NCI-H2227 treated with DMSO at 0.1 percent for 48 hours (cell line): ENCODE measurements around the gene ELF2.
"Not testable (repeated sequence)": the region's sequence is repeated elsewhere in the genome, so short reads cannot be mapped to it uniquely, and the experiment has no call there.

Experiments used
- DNase-seq: peaks from one replicate; lab custom pipeline; 2025; lab: John Stamatoyannopoulos, UW

ELF2 gene

GRCh38 chr4:139077567-139078355, 99.3 kb downstream of the ELF2 start:
- no peak for DNase-seq

GRCh38 chr4:139076016-139076744, 100.8 kb downstream of the ELF2 start:
- DNase-seq = no peak

- DNase-seq = no peak
These were observed 116.4 kb downstream of the ELF2 start for GRCh38 chr4:139060591-139060990.

DNA sequence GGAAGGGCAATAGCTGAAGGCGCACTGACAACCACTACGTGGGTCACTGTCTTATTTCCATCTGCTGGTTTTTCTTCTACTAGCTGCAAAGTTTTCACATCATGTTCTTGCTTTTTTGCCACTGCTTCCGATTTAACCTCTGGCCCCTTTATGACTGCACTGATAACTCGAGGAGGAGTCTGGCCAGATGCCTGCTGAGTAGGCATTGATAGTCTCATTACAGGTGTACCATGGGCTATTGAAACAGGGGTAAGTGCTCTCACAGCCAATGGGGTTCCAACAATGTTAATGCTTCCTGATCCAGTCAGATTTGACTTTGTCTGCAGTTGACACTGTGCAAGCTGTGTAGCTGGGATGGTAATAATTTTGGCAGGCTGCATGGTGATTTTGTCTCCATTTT, 118.0 kb downstream of the ELF2 start:
- not testable (repeated sequence) for DNase-seq

GRCh38 chr4:139054791-139055505, 122.1 kb downstream of the ELF2 start:
- DNase-seq = no peak

DNA sequence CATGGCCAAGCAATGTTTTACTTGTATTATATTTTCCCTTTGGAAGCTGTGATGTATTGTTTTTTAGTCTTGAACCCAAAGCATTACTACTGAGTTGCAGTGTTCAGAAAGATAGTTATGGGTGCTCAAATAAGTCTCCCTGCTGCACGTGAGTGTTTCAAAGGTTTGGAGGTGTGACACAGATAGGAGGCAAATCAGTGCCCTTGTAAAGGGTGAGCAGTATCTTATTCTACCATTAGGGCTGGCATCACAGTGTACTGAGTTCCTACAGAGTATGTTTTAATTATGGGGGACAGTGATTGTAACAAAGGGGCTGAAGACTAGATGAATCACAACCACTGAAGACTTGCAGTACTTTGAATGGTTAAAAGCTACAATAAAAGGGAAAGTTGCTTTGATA, 123.1 kb downstream of the ELF2 start:
- DNase-seq = no peak

DNA sequence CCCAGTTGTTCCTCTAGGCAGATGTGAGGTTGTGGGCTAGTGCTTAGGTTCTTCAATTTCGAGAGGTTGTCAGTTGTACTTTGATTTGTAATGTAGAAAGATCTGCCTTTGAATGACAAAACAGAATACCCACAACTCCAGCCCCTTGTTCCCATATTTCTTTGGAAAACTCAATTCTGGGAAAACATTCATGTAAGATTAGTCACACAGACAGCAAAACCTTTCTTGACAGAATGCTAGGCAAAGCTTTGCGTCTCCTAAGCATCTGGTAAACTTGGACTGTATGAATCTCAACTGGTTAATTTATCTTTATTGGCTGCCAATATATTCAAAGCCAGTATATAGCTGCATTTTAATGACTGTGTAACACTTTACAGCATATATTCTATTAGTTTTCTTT, 126.6 kb downstream of the ELF2 start:
- no peak for DNase-seq

GRCh38 chr4:139048026-139048425, 129.0 kb downstream of the ELF2 start:
- no peak for DNase-seq

DNA sequence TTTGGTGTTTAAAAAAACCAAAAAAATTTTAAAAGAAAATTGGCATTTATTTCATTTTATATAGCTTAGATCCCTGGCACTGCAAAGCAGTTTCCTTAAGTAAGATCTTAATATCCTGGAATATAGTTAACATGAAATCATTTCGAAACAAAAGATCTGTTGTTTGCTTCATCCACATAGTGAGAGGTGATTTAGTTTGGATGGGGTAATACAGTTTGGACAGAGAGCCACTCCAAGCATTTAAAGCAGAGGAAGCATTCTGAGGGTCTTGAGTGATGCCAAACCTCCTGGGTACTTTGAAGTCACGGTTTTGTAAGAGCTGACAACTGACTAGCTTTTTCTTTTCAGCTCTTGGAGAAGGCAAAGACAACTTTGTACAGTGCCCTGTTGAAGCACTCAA, 132.7 kb downstream of the ELF2 start:
- no peak for DNase-seq

GRCh38 chr4:139042981-139043460, 134.0 kb downstream of the ELF2 start:
- no peak for DNase-seq

GRCh38 chr4:139038874-139039443, 138.1 kb downstream of the ELF2 start:
- no peak for DNase-seq

DNA sequence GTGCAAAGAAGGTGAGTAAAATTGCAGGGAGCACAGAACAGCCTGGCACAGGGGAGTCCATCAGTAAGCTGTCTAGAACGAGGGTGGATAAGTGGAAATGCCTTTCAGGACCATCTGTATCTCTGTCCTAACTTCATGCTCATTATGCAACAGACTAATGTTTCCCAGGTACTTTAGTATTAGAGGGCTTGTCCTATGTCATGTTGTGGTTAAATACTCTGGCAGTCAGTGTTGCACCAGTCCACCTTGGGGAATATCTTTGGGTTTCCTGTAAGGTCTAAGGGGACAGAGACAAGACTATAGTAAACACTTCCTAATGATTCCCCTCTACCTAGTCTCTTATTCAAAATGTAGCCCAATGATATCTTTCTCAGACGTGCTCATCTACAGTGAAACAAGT, 140.1 kb downstream of the ELF2 start:
- no peak for DNase-seq

- DNase-seq = no peak
These were observed 141.4 kb downstream of the ELF2 start for GRCh38 chr4:139035650-139036049.

DNA sequence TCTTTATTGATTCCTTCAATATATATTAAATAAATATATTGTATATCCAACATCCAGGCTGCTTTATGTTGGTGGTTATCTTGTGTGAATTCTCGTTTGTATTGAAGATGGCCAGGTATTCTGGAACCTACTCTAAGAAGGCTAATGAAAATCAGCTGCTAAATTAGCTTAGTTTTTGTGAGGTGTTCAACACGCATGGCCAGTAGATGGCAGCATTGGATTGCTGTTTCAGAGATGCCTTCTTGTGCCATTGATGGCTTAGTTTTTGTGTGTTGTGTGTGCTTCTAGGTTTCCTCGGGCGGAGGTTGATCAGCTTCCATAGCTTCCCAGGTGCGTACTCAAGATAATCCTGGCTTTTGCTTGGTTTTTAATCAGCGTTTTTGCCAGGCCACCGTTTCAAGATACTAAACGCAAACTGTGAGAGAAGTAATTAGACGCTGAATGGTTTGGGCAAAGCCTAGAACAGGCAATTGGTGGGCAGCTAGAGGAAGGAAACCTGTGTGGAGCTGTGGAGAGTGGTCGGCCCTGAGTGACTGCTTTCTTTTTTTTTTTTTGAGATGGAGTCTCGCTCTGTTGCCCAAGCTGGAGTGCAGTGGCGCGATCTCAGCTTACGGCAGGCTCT, 146.3 kb downstream of the ELF2 start:
- peak; percentile 64 for DNase-seq

- not testable (repeated sequence) for DNase-seq
These were observed 147.1 kb downstream of the ELF2 start for GRCh38 chr4:139029866-139030363.

GRCh38 chr4:139028191-139028661, 148.8 kb downstream of the ELF2 start:
- DNase-seq = no peak

DNA sequence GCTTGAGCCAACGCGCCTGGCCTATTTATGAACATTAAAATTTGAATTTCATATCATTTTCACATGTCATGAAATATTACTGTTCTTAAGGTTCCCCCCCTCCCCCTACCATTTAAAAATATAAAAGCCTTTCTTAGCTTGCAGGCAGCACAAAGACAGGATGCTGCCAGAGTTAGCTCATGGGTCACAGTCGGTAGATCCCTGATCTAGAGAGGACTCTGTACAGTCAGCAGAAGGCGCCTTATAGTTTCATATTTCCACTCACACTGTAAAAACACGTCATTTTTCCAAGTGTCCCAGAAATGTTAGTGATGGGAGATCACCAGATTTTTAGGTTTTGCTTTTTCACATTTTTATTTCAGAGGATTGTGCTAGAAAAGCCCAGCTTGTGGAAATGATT, 149.2 kb downstream of the ELF2 start:
- DNase-seq = no peak

GRCh38 chr4:139025841-139026240, 151.2 kb downstream of the ELF2 start:
- no peak for DNase-seq

GRCh38 chr4:139024686-139025085, 152.3 kb downstream of the ELF2 start:
- no peak for DNase-seq

DNA sequence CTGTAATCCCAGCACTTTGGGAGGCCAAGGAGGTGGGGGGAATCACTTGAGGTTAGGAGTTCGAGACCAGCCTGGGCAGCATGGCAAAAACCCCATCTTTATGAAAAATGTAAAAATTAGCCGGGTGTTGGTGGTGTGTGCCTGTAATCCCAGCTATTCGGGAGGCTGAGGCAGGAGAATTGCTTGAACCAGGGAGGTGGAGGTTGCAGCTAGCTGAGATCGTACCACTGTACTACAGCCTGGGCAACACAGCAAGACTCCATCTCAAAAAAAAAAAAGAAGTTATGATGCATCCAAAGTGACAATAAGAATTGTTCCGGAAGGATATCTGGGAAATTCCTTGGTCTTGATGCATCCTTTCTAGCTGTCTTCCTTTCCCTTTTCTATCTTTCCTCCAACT, 154.2 kb downstream of the ELF2 start:
- DNase-seq = no peak

DNA sequence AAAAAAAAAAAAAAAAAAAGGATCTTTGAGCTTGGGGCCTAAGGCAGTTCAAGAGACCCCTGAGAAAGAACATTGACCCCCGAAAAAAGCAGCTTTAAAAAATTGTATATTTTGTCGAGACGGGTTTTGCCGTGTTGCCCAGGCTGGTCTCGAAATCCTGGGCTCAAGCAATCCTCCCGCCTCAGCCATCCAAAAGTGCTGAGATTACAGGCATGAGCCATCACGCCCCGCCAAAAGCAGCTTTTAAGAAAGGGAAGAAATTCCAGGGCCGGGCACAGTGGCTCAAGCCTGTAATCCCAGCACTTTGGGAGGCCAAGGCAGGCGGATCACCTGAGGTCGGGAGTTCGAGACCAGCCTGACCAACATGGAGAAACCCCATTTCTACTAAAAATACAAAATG, 155.9 kb downstream of the ELF2 start:
- DNase-seq = not testable (repeated sequence)

GRCh38 chr4:139020384-139020783, 156.6 kb downstream of the ELF2 start:
- DNase-seq = no peak
